GM18526 (cell line): ENCODE data around the gene BORCS5.

Experiments used
- POLR2A ChIP-seq: IDR thresholded peaks from 3 replicates; pipeline ENCODE4 v1.6.1; 2011; ENCODE audit not compliant: insufficient read length; ENCODE audit errors: extremely low read depth

Gene BORCS5

GRCh38 chr12:12503384-12504078 is 146.7 kb downstream of the BORCS5 start:
- no peak for TF ChIP-seq POLR2A

DNA sequence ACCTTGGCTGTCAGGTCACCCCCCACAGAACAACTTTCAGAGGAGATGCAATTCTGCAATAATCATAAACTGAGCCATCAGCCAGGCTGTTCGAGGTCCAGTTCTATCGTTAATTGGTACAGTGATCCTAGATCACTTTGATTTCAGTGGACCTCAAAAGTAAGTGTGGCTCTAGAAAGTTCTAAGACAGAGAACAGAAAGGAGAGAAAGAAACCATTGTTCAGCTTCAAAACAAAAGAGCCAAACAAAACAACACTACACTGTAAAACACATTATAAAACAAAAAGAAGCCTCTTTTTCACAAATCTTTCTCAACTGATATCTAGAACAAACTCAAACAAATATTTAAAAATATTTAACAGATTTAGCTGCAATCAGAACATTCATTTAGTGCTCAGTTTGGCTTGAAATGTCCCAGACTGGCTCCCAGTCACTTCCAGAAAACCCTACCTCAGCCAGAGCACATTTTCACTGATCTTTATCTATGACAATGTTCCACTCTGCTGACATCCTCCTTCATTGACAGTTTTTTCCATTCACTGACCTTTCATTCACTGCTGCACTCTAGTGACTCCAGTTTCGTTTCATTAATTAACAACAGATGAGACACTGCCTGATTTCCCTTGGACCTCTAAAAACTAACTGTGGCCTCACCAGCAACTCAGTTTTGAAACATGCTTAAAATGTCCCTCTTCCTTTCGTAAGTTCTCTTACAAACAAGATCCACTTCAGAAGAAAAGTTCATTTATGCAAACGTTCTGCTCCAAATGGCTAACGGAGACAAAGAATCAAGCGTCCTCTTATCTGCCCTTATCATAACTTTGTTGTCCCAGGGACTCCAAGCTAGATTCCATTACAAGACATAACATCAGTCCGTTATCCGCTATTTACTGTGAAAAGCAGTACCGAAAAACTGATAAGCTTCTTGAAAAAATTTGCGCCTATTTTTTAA is 148.9 kb downstream of the BORCS5 start:
- TF ChIP-seq POLR2A = no peak

DNA sequence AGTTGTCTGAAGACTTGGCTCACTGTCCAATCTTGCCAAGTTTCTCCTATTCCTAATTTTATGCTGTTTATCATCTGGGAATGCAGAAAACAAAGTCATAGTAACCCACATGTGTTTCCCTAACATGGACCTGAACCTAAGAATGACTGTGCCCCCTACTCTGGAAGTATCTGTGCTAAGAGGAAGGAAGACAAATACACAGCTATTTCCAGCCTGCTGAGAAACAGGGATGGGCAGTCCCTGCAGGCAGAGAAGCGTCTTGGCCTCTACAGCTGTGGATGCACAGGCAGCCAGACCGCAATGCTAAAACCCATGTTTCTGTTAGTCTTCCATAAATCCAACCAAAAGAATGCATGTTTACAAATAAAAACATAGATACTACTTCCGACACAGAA is 149.6 kb downstream of the BORCS5 start:
- no peak for TF ChIP-seq POLR2A

DNA sequence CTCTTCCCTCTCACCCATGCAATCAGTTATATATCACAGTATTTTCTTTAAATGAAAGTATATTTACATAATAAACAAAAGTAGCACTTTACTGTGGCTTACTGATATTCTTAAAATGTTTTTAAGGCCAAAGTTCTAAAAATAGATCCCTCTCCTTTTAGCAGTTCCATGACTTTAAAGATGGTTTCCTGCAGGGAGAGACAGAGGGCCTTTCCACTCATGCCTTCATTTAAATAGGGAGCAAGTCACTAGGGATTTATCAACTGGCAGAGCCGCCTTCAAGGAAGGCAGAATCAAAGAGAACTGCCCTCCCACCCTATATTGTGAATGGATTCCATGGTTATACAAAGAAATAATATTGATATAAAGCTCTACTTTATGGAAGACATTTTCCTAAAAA is 150.2 kb downstream of the BORCS5 start:
- no peak for TF ChIP-seq POLR2A

DNA sequence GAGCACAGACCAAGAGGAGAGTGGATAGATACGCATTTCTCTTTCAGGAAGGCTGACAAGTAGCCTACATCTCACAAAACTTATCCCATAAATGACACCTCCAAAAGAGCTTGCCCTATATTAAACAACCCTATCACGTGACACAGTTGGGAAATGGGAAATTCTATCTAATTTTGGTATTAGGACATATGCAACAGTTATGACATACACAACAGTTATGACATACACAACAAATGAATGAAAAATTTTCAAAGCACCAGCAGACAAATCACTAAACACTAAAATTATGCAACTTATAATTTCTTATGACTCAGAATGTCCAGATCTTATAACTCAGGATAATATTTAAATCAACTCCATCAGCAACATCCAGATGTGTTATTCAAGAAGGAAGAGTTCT is 151.7 kb downstream of the BORCS5 start:
- no peak for TF ChIP-seq POLR2A

DNA sequence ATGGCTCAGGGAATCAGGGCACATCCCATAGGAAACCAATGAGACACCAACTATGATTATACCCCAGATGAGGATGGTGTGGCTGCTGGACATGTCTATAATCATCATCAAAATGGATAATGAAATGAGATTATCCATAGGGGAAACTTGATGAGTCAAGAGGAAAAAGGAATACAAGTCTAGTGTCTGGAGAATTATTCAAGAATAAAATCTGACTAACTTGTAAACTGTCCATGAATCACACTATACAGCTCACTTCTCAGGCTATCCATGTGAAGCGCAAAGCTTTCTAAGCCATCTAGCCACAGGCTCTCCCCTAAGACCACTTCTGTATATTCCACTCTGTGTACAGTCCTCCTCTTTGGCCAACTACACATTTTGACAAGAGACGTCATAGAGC is 153.3 kb downstream of the BORCS5 start:
- no peak for TF ChIP-seq POLR2A

- TF ChIP-seq POLR2A = no peak
Measured at GRCh38 chr12:12510551-12510950, 153.7 kb downstream of the BORCS5 start.

DNA sequence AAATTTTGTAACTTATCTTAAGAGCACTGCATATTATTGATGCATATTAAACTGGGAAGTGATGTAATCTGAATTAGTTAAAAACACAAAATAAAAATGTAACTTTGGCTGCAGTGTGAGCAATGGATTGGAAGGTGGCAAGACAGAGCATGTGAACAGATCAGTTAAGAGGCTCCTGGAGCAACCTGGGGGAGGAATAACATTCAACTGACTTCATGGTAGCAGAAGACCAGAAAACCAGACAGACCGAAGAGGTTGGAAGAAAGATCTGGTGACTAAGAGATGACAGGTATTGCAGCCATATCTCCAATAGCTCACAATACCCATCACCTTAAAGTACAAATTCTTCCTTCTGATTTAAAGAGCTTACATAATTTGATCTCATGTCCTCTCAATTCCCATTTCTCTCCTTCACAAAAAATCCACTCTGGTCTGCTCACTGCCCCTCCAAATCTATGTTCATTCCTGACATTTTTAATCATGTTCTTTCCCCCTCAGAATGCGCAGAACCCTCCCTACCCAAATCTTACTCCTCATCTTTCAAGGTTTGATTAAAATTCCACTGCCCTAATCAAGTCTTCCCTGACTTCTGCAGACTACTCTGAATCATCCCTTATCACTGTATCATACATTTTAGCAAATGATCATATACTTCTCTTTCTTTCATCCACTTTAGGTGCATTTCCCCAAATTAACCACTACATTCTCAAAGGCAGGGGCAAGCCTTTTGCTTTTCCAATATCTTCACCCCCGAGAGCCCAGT is 154.3 kb downstream of the BORCS5 start:
- no peak for TF ChIP-seq POLR2A

DNA sequence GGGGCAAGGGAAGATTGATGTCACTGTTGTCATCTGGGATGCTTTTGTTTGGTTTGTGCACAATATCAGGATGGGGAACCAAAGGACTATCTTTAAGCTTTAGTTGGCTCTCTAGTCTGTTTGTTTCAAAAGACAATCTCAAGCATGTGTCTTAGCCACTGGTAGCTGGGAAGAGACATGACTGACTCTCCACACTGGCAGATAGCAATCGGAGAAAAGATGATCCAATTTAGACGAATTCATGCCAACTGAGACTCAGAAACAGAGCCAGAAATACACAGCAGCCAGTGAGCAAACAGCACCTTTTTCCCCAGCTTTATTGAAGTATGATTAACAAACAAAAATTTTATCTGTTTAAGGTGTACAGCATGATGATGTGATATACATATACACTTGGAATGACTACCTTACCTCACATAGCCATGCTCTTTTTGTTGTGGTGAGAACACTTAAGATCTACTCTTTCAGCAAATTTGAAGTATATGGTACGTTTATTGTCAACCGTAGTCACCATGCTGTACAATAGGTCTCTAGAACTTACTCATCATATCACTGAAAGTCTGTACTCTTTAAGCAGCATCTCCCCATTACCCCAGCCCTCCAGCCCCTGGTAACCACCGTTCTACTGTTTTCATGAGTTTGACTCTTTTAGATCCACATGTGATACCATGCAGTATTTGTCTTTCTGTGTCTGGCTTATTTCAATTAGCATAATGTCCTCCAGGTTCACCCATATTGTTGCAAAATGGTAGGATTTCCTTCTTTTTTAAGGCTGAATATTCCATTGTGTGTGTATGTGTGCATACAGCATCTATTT is 155.2 kb downstream of the BORCS5 start:
- no peak for TF ChIP-seq POLR2A

DNA sequence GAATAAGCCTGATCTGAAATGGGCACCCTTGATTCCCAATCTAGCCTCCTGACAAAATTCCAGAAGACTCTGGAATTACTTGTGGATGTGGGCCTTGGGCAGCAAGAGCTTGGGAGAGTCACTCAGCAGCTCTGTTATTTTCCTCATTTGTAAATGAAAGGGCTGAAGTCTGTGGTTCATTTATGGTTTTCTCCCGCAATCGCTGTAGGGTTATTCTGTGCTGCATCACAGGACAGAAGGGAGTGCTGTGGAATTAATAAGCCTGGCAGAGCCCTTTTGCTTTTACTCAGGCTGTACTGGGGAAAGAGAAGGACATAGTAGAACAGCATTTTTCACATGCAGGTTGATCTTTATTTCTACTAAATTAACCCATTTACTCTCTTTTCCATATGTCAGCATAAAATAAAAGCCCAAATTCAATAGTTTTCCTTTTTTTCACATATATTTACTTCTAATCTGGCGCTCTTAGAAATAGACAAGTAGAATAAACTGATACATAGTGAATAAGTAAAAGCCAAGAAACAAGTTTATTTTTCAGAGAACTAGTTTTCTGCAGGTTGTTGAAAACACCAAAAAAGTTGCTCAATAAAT is 156.6 kb downstream of the BORCS5 start:
- no peak for TF ChIP-seq POLR2A

DNA sequence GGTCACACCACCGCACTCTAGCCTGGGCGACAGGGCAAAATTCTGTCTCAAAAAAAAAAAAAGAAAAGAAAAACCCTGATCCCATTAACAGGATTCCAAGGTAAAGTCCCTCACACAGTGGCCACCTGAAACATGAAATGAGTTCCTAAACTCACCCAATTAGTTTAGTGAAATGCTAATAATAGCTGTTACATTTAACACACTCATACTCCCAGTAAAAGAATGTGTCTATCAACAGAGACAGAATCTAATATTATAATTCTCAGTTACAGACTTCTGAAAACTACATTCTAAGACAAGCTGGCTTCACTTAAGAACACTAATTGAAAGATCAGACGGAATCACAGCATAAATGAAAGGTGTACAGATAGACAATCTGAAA is 161.6 kb downstream of the BORCS5 start:
- no peak for TF ChIP-seq POLR2A

DNA sequence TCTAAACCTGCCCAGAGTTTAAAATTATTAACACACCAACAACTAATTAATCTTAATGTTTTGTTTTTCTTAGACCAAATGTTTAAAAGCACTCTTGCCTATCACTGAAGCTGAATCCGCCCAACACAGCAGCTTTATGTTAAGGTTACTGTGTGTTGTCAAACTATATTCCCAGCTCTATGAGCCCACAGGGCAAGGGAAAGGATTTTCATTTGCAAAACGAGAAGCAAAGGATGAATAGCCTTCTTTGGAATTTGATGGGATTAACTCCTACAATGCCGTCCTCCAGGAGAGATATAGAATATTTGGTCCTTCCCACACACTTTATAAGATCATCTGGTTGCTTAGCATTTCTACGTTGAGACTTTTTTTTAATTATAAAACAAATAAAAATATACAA is 162.0 kb downstream of the BORCS5 start:
- no peak for TF ChIP-seq POLR2A
